HAP-1 (cell line): ENCODE results near the gene FRMD1.
"Not testable (repeated sequence)": the region's sequence is repeated elsewhere in the genome, so short reads cannot be mapped to it uniquely, and the experiment has no call there.

Experiments
- DNase-seq, 2 experiments: peaks; one replicate each; pipeline ENCODE4 v3.0.0-alpha.2; 2016 to 2020; ENCODE audit warnings: low spot score in 2 of 2
- H3K27me3 ChIP-seq: fragments of 250-450 bp; sonication (Bioruptor Pico); 2 replicates; pipeline ENCODE4 v1.5.1; 2020; ENCODE audit warnings: low read depth, mild to moderate bottlenecking, moderate library complexity
- H3K36me3 ChIP-seq: fragments of 250-450 bp; sonication (Bioruptor Pico); replicated peaks from 2 replicates; pipeline ENCODE4 v1.5.1; 2020; ENCODE audit warnings: mild to moderate bottlenecking
- H3K4me1 ChIP-seq: fragments of 250-450 bp; sonication (Bioruptor Pico); 2 replicates; pipeline ENCODE4 v1.5.1; 2020; ENCODE audit warnings: mild to moderate bottlenecking
- H3K4me3 ChIP-seq: fragments of 250-450 bp; sonication (Bioruptor Pico); 2 replicates; pipeline ENCODE4 v1.5.1; 2020; ENCODE audit warnings: mild to moderate bottlenecking, moderate library complexity
- H3K9me3 ChIP-seq: fragments of 250-450 bp; sonication (Bioruptor Pico); 2 replicates; pipeline ENCODE4 v1.5.1; 2020; ENCODE audit warnings: mild to moderate bottlenecking, moderate library complexity
- in situ Hi-C: fragments of 300-500 bp; cut with MboI; formaldehyde crosslinking; loops from 3 replicates; pipeline ENCODE4 v1.14.3; 2020; ENCODE audit warnings: low sequenced_read_pairs, inconsistent platforms, mixed read lengths

The FRMD1 gene

GRCh38 chr6:168084465-168085160 is 5.6 kb upstream of the FRMD1 start:
- H3K4me3 ChIP-seq = no peak overlapping the region
- DNase-seq = no peak
- in situ Hi-C loops = no loop called here
- no peaks in the 10 kb centered on the region for H3K9me3 ChIP-seq
- no peaks in the 10 kb centered on the region for H3K4me1 ChIP-seq
- no peaks in the 10 kb centered on the region for H3K36me3 ChIP-seq
- no peaks in the 10 kb centered on the region for H3K27me3 ChIP-seq

GRCh38 chr6:168083514-168083885 is 4.5 kb upstream of the FRMD1 start:
- H3K27me3 ChIP-seq = no peaks in the 10 kb centered on the region
- no peak overlapping the region for H3K4me3 ChIP-seq
- no peaks in the 10 kb centered on the region for H3K36me3 ChIP-seq
- no peaks in the 10 kb centered on the region for H3K9me3 ChIP-seq
- no peaks in the 10 kb centered on the region for H3K4me1 ChIP-seq
- in situ Hi-C loops = no loop called here
- no peak for DNase-seq

- H3K4me1 ChIP-seq = no peaks in the 10 kb centered on the region
- in situ Hi-C loops = no loop called here
- no peaks in the 10 kb centered on the region for H3K9me3 ChIP-seq
- no peak for DNase-seq
- no peaks in the 10 kb centered on the region for H3K36me3 ChIP-seq
- H3K27me3 ChIP-seq = no peaks in the 10 kb centered on the region
- H3K4me3 ChIP-seq = no peak overlapping the region
Observed at GRCh38 chr6:168082860-168083513, 4.0 kb upstream of the FRMD1 start.

GRCh38 chr6:168081858-168082546 is 3.0 kb upstream of the FRMD1 start:
- in situ Hi-C loops = no loop called here
- no peak for DNase-seq
- Histone ChIP-seq H3K4me3 (no peak overlapping the region), H3K4me1 (no peaks in the 10 kb centered on the region), H3K27me3 (no peaks in the 10 kb centered on the region), H3K9me3 (no peaks in the 10 kb centered on the region), H3K36me3 (no peaks in the 10 kb centered on the region)

- DNase-seq = no peak
- Histone ChIP-seq H3K36me3 (no peaks in the 10 kb centered on the region), H3K9me3 (no peaks in the 10 kb centered on the region), H3K27me3 (no peaks in the 10 kb centered on the region), H3K4me3 (no peak overlapping the region), H3K4me1 (no peaks in the 10 kb centered on the region)
- in situ Hi-C loops = no loop called here
Observed at GRCh38 chr6:168080393-168081077, 1.5 kb upstream of the FRMD1 start.

GRCh38 chr6:168078175-168078942 is 653 bp downstream of the FRMD1 start:
- Histone ChIP-seq H3K4me1 (no peaks in the 10 kb centered on the region), H3K27me3 (no peaks in the 10 kb centered on the region), H3K36me3 (no peaks in the 10 kb centered on the region), H3K4me3 (no peak overlapping the region), H3K9me3 (no peaks in the 10 kb centered on the region)
- in situ Hi-C loops = no loop called here
- DNase-seq = no peak

GRCh38 chr6:168077401-168077800 is 1.6 kb downstream of the FRMD1 start:
- H3K27me3 ChIP-seq, H3K4me1 ChIP-seq, H3K36me3 ChIP-seq, DNase-seq, H3K4me3 ChIP-seq, in situ Hi-C loops, H3K9me3 ChIP-seq: not testable (repeated sequence)

GRCh38 chr6:168075787-168076202 is 3.2 kb downstream of the FRMD1 start:
- no peaks in the 10 kb centered on the region for H3K9me3 ChIP-seq
- no peaks in the 10 kb centered on the region for H3K36me3 ChIP-seq
- DNase-seq = no peak
- in situ Hi-C loops = no loop called here
- H3K4me3 ChIP-seq = no peak overlapping the region
- no peaks in the 10 kb centered on the region for H3K4me1 ChIP-seq
- H3K27me3 ChIP-seq = no peaks in the 10 kb centered on the region

GRCh38 chr6:168075216-168075615 is 3.8 kb downstream of the FRMD1 start:
- Histone ChIP-seq H3K9me3 (no peaks in the 10 kb centered on the region), H3K4me3 (no peak overlapping the region), H3K27me3 (no peaks in the 10 kb centered on the region), H3K36me3 (no peaks in the 10 kb centered on the region), H3K4me1 (no peaks in the 10 kb centered on the region)
- in situ Hi-C loops = no loop called here
- no peak for DNase-seq

GRCh38 chr6:168073937-168074730 is 4.9 kb downstream of the FRMD1 start:
- DNase-seq = no peak
- H3K4me3 ChIP-seq = no peak overlapping the region
- in situ Hi-C loops = no loop called here
- H3K4me1 ChIP-seq = no peaks in the 10 kb centered on the region
- H3K36me3 ChIP-seq = no peaks in the 10 kb centered on the region
- H3K9me3 ChIP-seq = no peaks in the 10 kb centered on the region
- 0 out of 2 replicates have a peak, but pooled peaks cover 2% of the 10 kb centered on the region for H3K27me3 ChIP-seq

GRCh38 chr6:168072730-168073129 is 6.3 kb downstream of the FRMD1 start:
- in situ Hi-C loops = no loop called here

GRCh38 chr6:168072261-168072660 is 6.8 kb downstream of the FRMD1 start:
- H3K4me1 ChIP-seq = no peaks in the 10 kb centered on the region
- no peaks in the 10 kb centered on the region for H3K9me3 ChIP-seq
- in situ Hi-C loops = no loop called here
- H3K36me3 ChIP-seq = no peaks in the 10 kb centered on the region
- no peak for DNase-seq
- H3K27me3 ChIP-seq = 0 out of 2 replicates have a peak, but pooled peaks cover 2% of the 10 kb centered on the region
- H3K4me3 ChIP-seq = no peak overlapping the region

More at GRCh38 chr6:168072730-168073129, 6.3 kb downstream of the FRMD1 start:
- H3K9me3 ChIP-seq = no peaks in the 10 kb centered on the region
- H3K4me1 ChIP-seq = no peaks in the 10 kb centered on the region
- DNase-seq = no peak
- 0 out of 2 replicates have a peak, but pooled peaks cover 2% of the 10 kb centered on the region for H3K27me3 ChIP-seq
- H3K4me3 ChIP-seq = no peak overlapping the region
- no peaks in the 10 kb centered on the region for H3K36me3 ChIP-seq
